Tibial artery (tissue), 4 donors: ENCODE measurements around the gene SOX8.

ENCODE experiments used
- DNase-seq, 2 donors: peaks; one replicate each; pipeline ENCODE4 v3.0.0-alpha.2; 2019
- H3K27ac ChIP-seq, 2 donors: fragments of 200-600 bp; sonication (generic) in 1 of 2; 1 replicate in 1 of 2; 2 replicates in 1 of 2; pipeline ENCODE4 v1.5.1; 2018 to 2019; ENCODE audit warnings: mild to moderate bottlenecking in 1 of 2
- H3K27me3 ChIP-seq, 2 donors: fragments of 200-600 bp; sonication (generic) in 1 of 2; one replicate each; pipeline versions ENCODE4 v1.5.1 to v1.6.0; 2016 to 2019
- H3K36me3 ChIP-seq, 3 donors: fragments of 200-600 bp; sonication (generic) in 2 of 3; one replicate each; pipeline ENCODE4 v1.5.1; 2016 to 2019; ENCODE audit warnings: mild to moderate bottlenecking in 2 of 3
- H3K4me1 ChIP-seq, 4 donors: fragments of 200-600 bp; sonication (generic) in 2 of 4; 1 replicate in 3 of 4; 2 replicates in 1 of 4; pipeline ENCODE4 v1.5.1; 2016 to 2019
- H3K4me3 ChIP-seq, 2 donors: fragments of 200-600 bp; sonication (generic) in 1 of 2; 1 replicate in 1 of 2; 2 replicates in 1 of 2; pipeline ENCODE4 v1.5.1; 2018 to 2019; ENCODE audit warnings: mild to moderate bottlenecking in 2 of 2
- H3K9me3 ChIP-seq, 3 donors: fragments of 200-600 bp; sonication (generic) in 1 of 3; one replicate each; pipeline ENCODE4 v1.5.1; 2016 to 2019
- CTCF ChIP-seq, 2 experiments: fragments of 200-600 bp in 1 of 2; fragments of 450-650 bp in 1 of 2; IDR thresholded peaks; one replicate each; pipeline ENCODE4 v1.5.1; 2017 to 2019; ENCODE audit warnings: antibody characterized with exemption in 2 of 2, mild to moderate bottlenecking in 1 of 2, moderate library complexity in 1 of 2
- intact Hi-C: fragments of 100-400 bp; cut with DNase I; formaldehyde crosslinking; loops from one replicate; pipeline ENCODE4 v1.15.0; 2023; ENCODE audit warnings: low total_unique reads

Gene SOX8

GRCh38 chr16:1035066-1035415, 53.5 kb downstream of the SOX8 start:
- TF ChIP-seq CTCF (IDR thresholded peaks at IDR 0.05) = no peak
- Histone ChIP-seq H3K27me3 (peaks cover 0 to 75% of the 10 kb centered on the region in 2 donors), H3K27ac (no peak overlapping the region), H3K4me3 (no peak overlapping the region), H3K9me3 (no peaks in the 10 kb centered on the region), H3K4me1 (peaks cover 0 to 6% (median 3%) of the 10 kb centered on the region in 4 donors), H3K36me3 (no peaks in the 10 kb centered on the region)
- intact Hi-C loops = loop anchor here (10.0 kb wide), 1 partner anchor 240 kb away; no protein-coding TSS in a partner anchor
- DNase-seq = no peak

DNA sequence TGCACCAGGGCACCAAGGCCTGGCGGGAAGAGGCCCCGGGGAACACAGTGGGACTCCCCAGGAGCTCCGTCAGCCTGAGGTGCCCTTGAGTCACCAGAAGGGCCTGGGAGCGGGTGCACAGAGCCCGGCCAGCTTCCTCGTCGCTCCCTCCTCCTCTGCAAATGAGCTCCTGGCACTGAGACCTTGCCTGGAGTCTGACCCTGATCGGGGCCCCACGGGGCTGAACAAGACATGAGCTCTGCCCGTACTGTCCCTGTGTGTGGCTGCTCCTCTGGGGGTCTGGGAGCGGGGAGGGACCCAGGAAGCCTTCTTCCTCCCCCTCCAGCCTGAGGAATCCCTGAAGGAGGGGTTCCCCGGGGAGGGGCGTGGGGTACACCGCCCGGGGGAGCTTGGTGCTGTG, 54.6 kb downstream of the SOX8 start:
- intact Hi-C loops = loop anchor here (10.0 kb wide), 1 partner anchor 239 kb away; no protein-coding TSS in a partner anchor
- no peak for TF ChIP-seq CTCF (IDR thresholded peaks at IDR 0.05)
- peaks cover 0 to 74% of the 10 kb centered on the region in 2 donors for H3K27me3 ChIP-seq
- no peak overlapping the region for H3K27ac ChIP-seq
- no peaks in the 10 kb centered on the region for H3K36me3 ChIP-seq
- no peak overlapping the region for H3K4me3 ChIP-seq
- H3K9me3 ChIP-seq = no peaks in the 10 kb centered on the region
- no peak for DNase-seq
- no peaks in the 10 kb centered on the region for H3K4me1 ChIP-seq
